KMS-11 (cell line): Measurements from ENCODE around the gene VPS18.

Experiments
- H2AFZ ChIP-seq: fragments of 200-600 bp; sonication (generic); 2 replicates; pipeline ENCODE4 v1.6.1; 2016; ENCODE audit warnings: antibody characterized with exemption, mixed run types, low read depth
- H3K27ac ChIP-seq: fragments of 200-600 bp; sonication (generic); 2 replicates; pipeline ENCODE4 v1.6.1; 2016; ENCODE audit warnings: mild to moderate bottlenecking, mixed run types
- H3K27me3 ChIP-seq: fragments of 200-600 bp; sonication (generic); 2 replicates; pipeline ENCODE4 v1.6.1; 2017; ENCODE audit warnings: mild to moderate bottlenecking, low read depth, mixed run types, moderate library complexity; ENCODE audit not compliant: insufficient read depth
- H3K36me3 ChIP-seq: fragments of 200-600 bp; sonication (generic); 2 replicates; pipeline ENCODE4 v1.6.1; 2017; ENCODE audit warnings: mild to moderate bottlenecking, mixed run types; ENCODE audit not compliant: insufficient read depth
- H3K4me1 ChIP-seq: fragments of 200-600 bp; sonication (generic); 2 replicates; pipeline ENCODE4 v1.6.1; 2016; ENCODE audit warnings: mild to moderate bottlenecking, low read depth, mixed run types; ENCODE audit not compliant: poor library complexity, severe bottlenecking
- H3K4me2 ChIP-seq: fragments of 200-600 bp; sonication (generic); 2 replicates; pipeline ENCODE4 v1.7.0; 2016; ENCODE audit warnings: mild to moderate bottlenecking, mixed run types
- H3K4me3 ChIP-seq: fragments of 200-600 bp; sonication (generic); IDR thresholded peaks from 2 replicates; pipeline ENCODE4 v1.6.1; 2017; ENCODE audit warnings: low read depth, low read length, mixed read lengths; ENCODE audit not compliant: insufficient read depth
- H3K79me2 ChIP-seq: fragments of 200-600 bp; sonication (generic); 2 replicates; pipeline ENCODE4 v1.6.1; 2016; ENCODE audit warnings: low read depth, mixed run types; ENCODE audit not compliant: insufficient read depth
- H3K9ac ChIP-seq: fragments of 200-600 bp; sonication (generic); 2 replicates; pipeline ENCODE4 v1.6.1; 2016; ENCODE audit warnings: mild to moderate bottlenecking, mixed run types
- H4K20me1 ChIP-seq: fragments of 200-600 bp; sonication (generic); 2 replicates; pipeline ENCODE4 v1.6.1; 2016; ENCODE audit warnings: mild to moderate bottlenecking, mixed run types; ENCODE audit not compliant: insufficient read depth
- CTCF ChIP-seq: fragments of 200-600 bp; sonication (generic); conservative IDR thresholded peaks from 2 replicates; pipeline ENCODE4 v1.6.1; 2017; ENCODE audit warnings: low read depth, mild to moderate bottlenecking, antibody characterized with exemption, low read length, moderate library complexity, mixed read lengths

VPS18 gene

GRCh38 chr15:40875991-40876730 is 18.1 kb upstream of the VPS18 start:
- peaks cover 32% of the 10 kb centered on the region for H3K4me1 ChIP-seq
- no peaks in the 10 kb centered on the region for H3K27me3 ChIP-seq
- no peaks in the 10 kb centered on the region for H3K36me3 ChIP-seq
- no peaks in the 10 kb centered on the region for H4K20me1 ChIP-seq
- H2AFZ ChIP-seq = no peak overlapping the region
- no peak overlapping the region for H3K4me3 ChIP-seq
- no peaks in the 10 kb centered on the region for H3K79me2 ChIP-seq
- no peak overlapping the region for H3K27ac ChIP-seq
- H3K4me2 ChIP-seq = no peak overlapping the region
- no peak overlapping the region for H3K9ac ChIP-seq
- TF ChIP-seq CTCF = no peak

- no peaks in the 10 kb centered on the region for H3K79me2 ChIP-seq
- H4K20me1 ChIP-seq = no peaks in the 10 kb centered on the region
- H3K4me2 ChIP-seq = no peak overlapping the region
- no peak for TF ChIP-seq CTCF
- peaks cover 27% of the 10 kb centered on the region for H3K4me1 ChIP-seq
- H3K36me3 ChIP-seq = no peaks in the 10 kb centered on the region
- H3K27me3 ChIP-seq = no peaks in the 10 kb centered on the region
- H3K4me3 ChIP-seq = no peak overlapping the region
- no peak overlapping the region for H2AFZ ChIP-seq
- H3K27ac ChIP-seq = no peak overlapping the region
- H3K9ac ChIP-seq = no peak overlapping the region
Observed at GRCh38 chr15:40877694-40878093, 16.6 kb upstream of the VPS18 start.

- Histone ChIP-seq H2AFZ (no peak overlapping the region), H3K27ac (no peak overlapping the region), H3K79me2 (no peaks in the 10 kb centered on the region), H3K4me1 (peaks cover 22% of the 10 kb centered on the region), H3K27me3 (no peaks in the 10 kb centered on the region), H3K36me3 (no peaks in the 10 kb centered on the region), H3K4me3 (no peak overlapping the region), H4K20me1 (no peaks in the 10 kb centered on the region), H3K4me2 (no peak overlapping the region), H3K9ac (no peak overlapping the region)
- no peak for TF ChIP-seq CTCF
Observed at GRCh38 chr15:40878785-40879184, 15.5 kb upstream of the VPS18 start.

- TF ChIP-seq CTCF = no peak
- no peak overlapping the region for H3K27ac ChIP-seq
- H4K20me1 ChIP-seq = no peaks in the 10 kb centered on the region
- H3K36me3 ChIP-seq = no peaks in the 10 kb centered on the region
- H3K27me3 ChIP-seq = no peaks in the 10 kb centered on the region
- H3K79me2 ChIP-seq = no peaks in the 10 kb centered on the region
- H3K9ac ChIP-seq = no peak overlapping the region
- no peak overlapping the region for H3K4me2 ChIP-seq
- no peak overlapping the region for H3K4me3 ChIP-seq
- peaks cover 21% of the 10 kb centered on the region for H3K4me1 ChIP-seq
- no peak overlapping the region for H2AFZ ChIP-seq
Observed at GRCh38 chr15:40879609-40880008, 14.6 kb upstream of the VPS18 start.
